ENCODE measurements around the gene CWF19L2. TPM values are rescaled to one million over a fixed set of nuclear protein-coding genes. Genes with fewer than 3 reads are reported as not detected.

Gene CWF19L2
- total RNA-seq, 1 donor = 10.9 TPM

DNA sequence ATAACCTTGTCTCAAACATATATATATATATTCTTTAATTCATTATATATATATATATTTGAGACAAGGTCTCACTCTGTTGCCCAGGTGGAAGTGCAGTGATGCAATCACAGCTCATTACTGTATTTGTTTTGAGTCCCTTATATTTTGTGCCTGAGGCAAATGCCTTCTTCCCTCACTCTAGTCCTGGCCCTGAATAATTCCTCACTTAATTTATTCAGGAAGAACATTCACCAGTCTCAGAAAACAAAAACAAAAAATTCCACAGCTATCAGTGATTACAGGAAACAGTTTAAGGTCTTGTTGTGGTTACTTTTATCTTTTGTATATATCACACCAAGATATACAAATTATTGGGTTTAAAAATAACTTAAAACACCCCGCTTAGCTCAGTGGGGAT lies 155.7 kb downstream of the CWF19L2 start:
- H3K9me3 ChIP-seq (ENCODE audit: low read depth, low read length) = no peaks in the 10 kb centered on the region
- no peak overlapping the region for H3K4me2 ChIP-seq (ENCODE audit: insufficient read depth, low read length)
- H3K79me2 ChIP-seq (ENCODE audit: insufficient read depth, low read length) = no peaks in the 10 kb centered on the region
- TF ChIP-seq CTCF (IDR thresholded peaks at IDR 0.05; ENCODE audit: extremely low read depth, low read depth, low read length) = no peak
- no peaks in the 10 kb centered on the region for H4K20me1 ChIP-seq (ENCODE audit: insufficient read depth, low read length)
- H3K36me3 ChIP-seq (ENCODE audit: insufficient read depth, low read length) = no peaks in the 10 kb centered on the region
- H3K4me3 ChIP-seq (ENCODE audit: insufficient read depth, low read length) = no peak overlapping the region
- H2AFZ ChIP-seq (ENCODE audit: low read length) = no peak overlapping the region
- no peaks in the 10 kb centered on the region for H3K4me1 ChIP-seq (ENCODE audit: insufficient read depth, low read length)
- DNase-seq (ENCODE audit: insufficient read length, low spot score, missing footprints) = no peak
- H3K27ac ChIP-seq (ENCODE audit: low read depth, low read length) = no peak overlapping the region
- no peaks in the 10 kb centered on the region for H3K27me3 ChIP-seq (ENCODE audit: insufficient read depth, low read length)

GRCh38 chr11:107293677-107294344 lies 163.8 kb downstream of the CWF19L2 start:
- DNase-seq (ENCODE audit: insufficient read length, low spot score, missing footprints) = no peak
- H3K79me2 ChIP-seq (ENCODE audit: insufficient read depth, low read length) = no peaks in the 10 kb centered on the region
- no peak for TF ChIP-seq CTCF (IDR thresholded peaks at IDR 0.05; ENCODE audit: extremely low read depth, low read depth, low read length)

GRCh38 chr11:107282195-107282594 lies 175.4 kb downstream of the CWF19L2 start:
- Histone ChIP-seq H3K4me1 (ENCODE audit: insufficient read depth, low read length) (no peaks in the 10 kb centered on the region), H3K79me2 (ENCODE audit: insufficient read depth, low read length) (no peaks in the 10 kb centered on the region), H3K4me3 (ENCODE audit: insufficient read depth, low read length) (no peak overlapping the region), H4K20me1 (ENCODE audit: insufficient read depth, low read length) (no peaks in the 10 kb centered on the region), H3K4me2 (ENCODE audit: insufficient read depth, low read length) (no peak overlapping the region), H2AFZ (ENCODE audit: low read length) (no peak overlapping the region), H3K9me3 (ENCODE audit: low read depth, low read length) (no peaks in the 10 kb centered on the region), H3K36me3 (ENCODE audit: insufficient read depth, low read length) (no peaks in the 10 kb centered on the region), H3K27me3 (ENCODE audit: insufficient read depth, low read length) (no peaks in the 10 kb centered on the region), H3K27ac (ENCODE audit: low read depth, low read length) (no peak overlapping the region)
- DNase-seq (ENCODE audit: insufficient read length, low spot score, missing footprints) = no peak
- TF ChIP-seq CTCF (IDR thresholded peaks at IDR 0.05; ENCODE audit: extremely low read depth, low read depth, low read length) = no peak

More at GRCh38 chr11:107293677-107294344, 163.8 kb downstream of the CWF19L2 start:
- H3K9me3 ChIP-seq (ENCODE audit: low read depth, low read length) = no peaks in the 10 kb centered on the region
- no peaks in the 10 kb centered on the region for H3K27me3 ChIP-seq (ENCODE audit: insufficient read depth, low read length)
- H3K4me1 ChIP-seq (ENCODE audit: insufficient read depth, low read length) = no peaks in the 10 kb centered on the region
- no peak overlapping the region for H3K27ac ChIP-seq (ENCODE audit: low read depth, low read length)
- H3K36me3 ChIP-seq (ENCODE audit: insufficient read depth, low read length) = no peaks in the 10 kb centered on the region
- H3K4me2 ChIP-seq (ENCODE audit: insufficient read depth, low read length) = no peak overlapping the region
- H4K20me1 ChIP-seq (ENCODE audit: insufficient read depth, low read length) = no peaks in the 10 kb centered on the region
- no peak overlapping the region for H3K4me3 ChIP-seq (ENCODE audit: insufficient read depth, low read length)
- no peak overlapping the region for H2AFZ ChIP-seq (ENCODE audit: low read length)

Other genes starting within 250 kb of the CWF19L2 start
- gene ALKBH8, start 107.9 kb upstream of the CWF19L2 start, total RNA-seq = 6.2 and 7.7 TPM in 2 replicates
- under 0.01 TPM in 2 replicates for gene ELMOD1, start 133.3 kb upstream of the CWF19L2 start, total RNA-seq